GM13977 (cell line): ENCODE data around the gene CHL1.

Source experiments
- DNase-seq: peaks from one replicate; pipeline ENCODE4 v3.0.0; 2012; ENCODE audit warnings: low spot score
- in situ Hi-C: fragments of 300-500 bp; cut with MboI; formaldehyde crosslinking; loops from one replicate; pipeline ENCODE4 v1.12.0; 2022; ENCODE audit warnings: low sequenced_read_pairs, low pct_unique_long_range_greater_than_20kb, mixed read lengths, inconsistent platforms; ENCODE audit not compliant: unreplicated experiment
- TF ChIP-seq, protein P1 (sequence below): IDR thresholded peaks from 2 replicates; pipeline ENCODE4 v1.5.1; 2012; ENCODE audit warnings: mild to moderate bottlenecking, control low read depth; ENCODE audit not compliant: insufficient read depth; ENCODE audit errors: extremely low read depth, missing control alignments

Gene CHL1

GRCh38 chr3:332701-333100, 136.1 kb downstream of the CHL1 start:
- DNase-seq, result no peak
- in situ Hi-C loops, result no loop called here
- TF ChIP-seq, protein P1, sequence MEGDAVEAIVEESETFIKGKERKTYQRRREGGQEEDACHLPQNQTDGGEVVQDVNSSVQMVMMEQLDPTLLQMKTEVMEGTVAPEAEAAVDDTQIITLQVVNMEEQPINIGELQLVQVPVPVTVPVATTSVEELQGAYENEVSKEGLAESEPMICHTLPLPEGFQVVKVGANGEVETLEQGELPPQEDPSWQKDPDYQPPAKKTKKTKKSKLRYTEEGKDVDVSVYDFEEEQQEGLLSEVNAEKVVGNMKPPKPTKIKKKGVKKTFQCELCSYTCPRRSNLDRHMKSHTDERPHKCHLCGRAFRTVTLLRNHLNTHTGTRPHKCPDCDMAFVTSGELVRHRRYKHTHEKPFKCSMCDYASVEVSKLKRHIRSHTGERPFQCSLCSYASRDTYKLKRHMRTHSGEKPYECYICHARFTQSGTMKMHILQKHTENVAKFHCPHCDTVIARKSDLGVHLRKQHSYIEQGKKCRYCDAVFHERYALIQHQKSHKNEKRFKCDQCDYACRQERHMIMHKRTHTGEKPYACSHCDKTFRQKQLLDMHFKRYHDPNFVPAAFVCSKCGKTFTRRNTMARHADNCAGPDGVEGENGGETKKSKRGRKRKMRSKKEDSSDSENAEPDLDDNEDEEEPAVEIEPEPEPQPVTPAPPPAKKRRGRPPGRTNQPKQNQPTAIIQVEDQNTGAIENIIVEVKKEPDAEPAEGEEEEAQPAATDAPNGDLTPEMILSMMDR, result no peak

- DNase-seq, result no peak
- in situ Hi-C loops, result no loop called here
- TF ChIP-seq, protein P1, result no peak
Measured at GRCh38 chr3:335240-335639, 138.7 kb downstream of the CHL1 start.

GRCh38 chr3:339351-339750, 142.8 kb downstream of the CHL1 start:
- in situ Hi-C loops, result no loop called here

GRCh38 chr3:341998-342397, 145.4 kb downstream of the CHL1 start:
- TF ChIP-seq, protein P1, result no peak
- in situ Hi-C loops, result no loop called here
- no peak for DNase-seq

More at GRCh38 chr3:339351-339750, 142.8 kb downstream of the CHL1 start:
- TF ChIP-seq, protein P1, result no peak
- no peak for DNase-seq

DNA sequence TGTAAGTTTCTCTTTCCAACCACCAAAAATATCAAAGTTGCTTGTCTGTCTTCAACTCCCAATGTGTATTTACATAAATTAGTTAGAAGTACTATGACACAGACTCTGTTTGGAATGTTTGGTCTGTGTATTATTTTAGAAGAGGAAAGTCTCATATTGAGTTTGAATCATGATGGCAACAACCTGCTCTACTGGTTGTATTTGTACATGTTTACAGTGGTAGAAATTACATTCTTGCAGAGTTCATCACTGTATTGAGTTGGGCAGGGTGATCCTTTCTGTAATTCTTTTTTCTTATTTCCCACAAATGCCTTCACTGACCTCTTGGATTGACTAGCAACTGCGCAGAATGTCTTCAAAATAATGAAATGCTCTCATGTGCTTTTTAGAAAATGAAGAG, 149.6 kb downstream of the CHL1 start:
- in situ Hi-C loops, result no loop called here
- no peak for DNase-seq
- TF ChIP-seq, protein P1, result no peak

DNA sequence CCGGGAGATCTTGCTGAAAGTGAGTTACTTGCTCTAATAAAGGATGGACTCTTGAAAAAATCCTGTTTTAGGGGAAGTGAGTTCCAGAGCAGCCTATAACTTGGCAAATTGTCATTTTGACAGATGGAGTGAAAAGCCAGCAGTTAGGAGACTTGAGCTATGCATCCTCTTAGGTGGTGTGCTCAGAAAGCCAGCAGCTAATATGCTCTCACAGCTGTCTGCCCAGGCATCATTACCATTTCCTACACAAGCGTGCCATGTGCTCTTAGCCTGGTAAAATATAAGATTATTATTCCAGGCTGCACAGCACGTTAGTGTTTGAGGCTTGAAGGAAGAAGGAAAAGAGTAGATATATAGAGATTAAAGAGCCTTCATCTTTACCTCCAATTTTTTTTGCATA, 151.0 kb downstream of the CHL1 start:
- TF ChIP-seq, protein P1, result no peak
- in situ Hi-C loops, result no loop called here
- no peak for DNase-seq

- TF ChIP-seq, protein P1, result no peak
- no peak for DNase-seq
- in situ Hi-C loops, result no loop called here
Measured at GRCh38 chr3:350871-351371, 154.4 kb downstream of the CHL1 start.
